ENCODE measurements around the gene TMED10. TPM values are rescaled to one million over a fixed set of nuclear protein-coding genes. Genes with fewer than 3 reads are reported as not detected.

TMED10 gene
- total RNA-seq, 2 donors from 2014 or later, result 320 to 397 TPM

DNA sequence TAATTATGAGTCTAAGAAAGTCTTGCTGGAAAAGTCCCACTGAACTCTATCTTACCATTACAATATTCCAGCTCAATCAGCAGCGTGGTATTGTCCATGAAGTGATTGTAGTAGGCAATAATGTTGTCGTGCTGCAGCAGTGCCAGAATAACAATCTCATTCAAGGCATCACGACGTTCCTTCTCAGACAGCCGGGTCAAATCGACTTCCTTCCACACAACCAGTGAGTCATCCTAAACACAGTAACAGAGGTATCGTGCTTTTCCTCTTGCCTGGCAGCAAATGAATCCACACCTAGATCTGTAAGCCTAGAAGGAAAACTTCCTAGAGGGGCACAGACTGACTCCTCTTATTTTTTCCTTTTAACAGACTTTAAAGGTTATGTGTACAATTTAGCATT lies 52.4 kb downstream of the TMED10 start:
- no peak for TF ChIP-seq POLR2A (IDR thresholded peaks at IDR 0.05)
- peak; percentile 29 for TF ChIP-seq POLR2AphosphoS5 (IDR thresholded peaks at IDR 0.05)
- H3K4me1 ChIP-seq (replicated peaks), result peaks cover 6% of the 10 kb centered on the region
- no peaks in the 10 kb centered on the region for H3K9me3 ChIP-seq
- intact Hi-C loops (cut with DNase I), result no loop called here
- H3K27me3 ChIP-seq (replicated peaks; ENCODE audit: insufficient read depth), result no peaks in the 10 kb centered on the region
- no peaks in the 10 kb centered on the region for H3K36me3 ChIP-seq
- DNase-seq (ENCODE audit: low spot score), result no peak
- H3K4me3 ChIP-seq, result no peak overlapping the region
- WGBS, result 47% methylated on average over 7 of the region's 7 CpGs
- H3K27ac ChIP-seq, result no peak overlapping the region

DNA sequence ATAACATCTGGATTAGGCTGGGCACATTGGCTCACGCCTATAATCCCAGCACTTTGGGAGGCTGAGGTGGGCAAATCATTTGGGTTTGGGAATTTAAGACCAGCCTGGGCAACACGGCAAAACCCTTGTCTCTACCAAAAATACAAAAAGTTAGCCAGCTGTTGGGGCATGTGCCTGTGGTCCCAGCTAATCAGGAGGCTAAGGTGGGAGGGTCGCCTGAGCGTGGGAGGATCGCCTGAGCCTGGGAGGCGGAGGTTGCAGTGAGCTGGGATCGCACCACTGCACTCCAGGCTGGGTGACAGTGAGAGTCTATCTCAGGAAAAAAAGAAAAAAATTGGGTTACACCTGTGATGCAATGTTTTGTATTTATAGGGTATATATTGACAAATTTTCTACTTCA lies 54.9 kb downstream of the TMED10 start:
- H3K9me3 ChIP-seq, result no peaks in the 10 kb centered on the region
- no peak overlapping the region for H3K27ac ChIP-seq
- H3K4me1 ChIP-seq (replicated peaks), result peaks cover 6% of the 10 kb centered on the region
- 92% methylated on average over 7 of the region's 7 CpGs for WGBS
- TF ChIP-seq POLR2A (IDR thresholded peaks at IDR 0.05) (no peak), POLR2AphosphoS5 (IDR thresholded peaks at IDR 0.05) (no peak)
- TF ChIP-seq, protein P1, sequence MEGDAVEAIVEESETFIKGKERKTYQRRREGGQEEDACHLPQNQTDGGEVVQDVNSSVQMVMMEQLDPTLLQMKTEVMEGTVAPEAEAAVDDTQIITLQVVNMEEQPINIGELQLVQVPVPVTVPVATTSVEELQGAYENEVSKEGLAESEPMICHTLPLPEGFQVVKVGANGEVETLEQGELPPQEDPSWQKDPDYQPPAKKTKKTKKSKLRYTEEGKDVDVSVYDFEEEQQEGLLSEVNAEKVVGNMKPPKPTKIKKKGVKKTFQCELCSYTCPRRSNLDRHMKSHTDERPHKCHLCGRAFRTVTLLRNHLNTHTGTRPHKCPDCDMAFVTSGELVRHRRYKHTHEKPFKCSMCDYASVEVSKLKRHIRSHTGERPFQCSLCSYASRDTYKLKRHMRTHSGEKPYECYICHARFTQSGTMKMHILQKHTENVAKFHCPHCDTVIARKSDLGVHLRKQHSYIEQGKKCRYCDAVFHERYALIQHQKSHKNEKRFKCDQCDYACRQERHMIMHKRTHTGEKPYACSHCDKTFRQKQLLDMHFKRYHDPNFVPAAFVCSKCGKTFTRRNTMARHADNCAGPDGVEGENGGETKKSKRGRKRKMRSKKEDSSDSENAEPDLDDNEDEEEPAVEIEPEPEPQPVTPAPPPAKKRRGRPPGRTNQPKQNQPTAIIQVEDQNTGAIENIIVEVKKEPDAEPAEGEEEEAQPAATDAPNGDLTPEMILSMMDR (IDR thresholded peaks at IDR 0.05), result no peak
- H3K36me3 ChIP-seq, result peaks cover 0 to under 1% of the 10 kb centered on the region in 2 donors
- intact Hi-C loops (cut with DNase I), result no loop called here
- no peak for DNase-seq (ENCODE audit: low spot score)
- H3K27me3 ChIP-seq (replicated peaks; ENCODE audit: insufficient read depth), result no peaks in the 10 kb centered on the region
- no peak overlapping the region for H3K4me3 ChIP-seq

DNA sequence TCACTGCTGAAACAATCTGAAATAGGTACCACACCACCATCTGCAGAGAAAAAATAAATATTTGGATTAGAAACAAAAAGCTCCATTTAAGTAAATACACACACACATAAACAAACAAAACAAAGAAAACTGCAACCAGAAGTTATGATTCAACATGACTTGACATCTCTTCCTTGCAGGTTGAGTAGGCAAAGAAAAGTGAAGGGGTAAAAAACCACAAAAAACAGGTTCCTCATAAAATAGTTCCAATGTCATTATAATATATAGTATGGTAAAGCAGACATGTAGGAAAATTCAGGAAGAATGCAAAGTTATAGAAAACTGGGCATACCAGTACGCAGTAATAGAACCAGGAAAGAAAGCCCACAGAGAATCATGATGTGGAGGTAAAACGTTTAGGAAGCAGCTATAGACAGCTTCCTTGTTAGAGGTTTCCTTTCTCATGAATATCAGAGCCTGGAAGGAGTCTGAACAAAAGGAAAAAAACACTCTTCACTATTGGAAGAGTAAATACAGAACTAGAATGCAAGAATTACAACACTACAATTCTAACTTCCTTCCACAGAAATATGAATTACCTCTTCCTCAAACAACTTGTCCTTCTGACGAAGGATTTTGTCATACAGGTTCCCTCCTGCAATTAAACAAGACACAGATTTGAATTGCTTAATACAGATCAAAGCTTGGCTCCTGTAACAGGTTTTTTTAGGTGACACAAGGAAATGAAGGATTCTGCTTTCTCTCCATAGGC lies 55.7 kb downstream of the TMED10 start:
- intact Hi-C loops (cut with DNase I), result no loop called here
- H3K27me3 ChIP-seq (replicated peaks; ENCODE audit: insufficient read depth), result no peaks in the 10 kb centered on the region
- H3K4me3 ChIP-seq, result no peak overlapping the region
- no peaks in the 10 kb centered on the region for H3K9me3 ChIP-seq
- H3K4me1 ChIP-seq (replicated peaks), result peaks cover 2% of the 10 kb centered on the region
- no peak overlapping the region for H3K27ac ChIP-seq
- H3K36me3 ChIP-seq, result peaks cover 0 to 3% of the 10 kb centered on the region in 2 donors
- no peak for DNase-seq (ENCODE audit: low spot score)
- TF ChIP-seq POLR2A (IDR thresholded peaks at IDR 0.05), result no peak
- TF ChIP-seq POLR2AphosphoS5 (IDR thresholded peaks at IDR 0.05), result no peak
- 65% methylated on average over 3 of the region's 3 CpGs for WGBS

DNA sequence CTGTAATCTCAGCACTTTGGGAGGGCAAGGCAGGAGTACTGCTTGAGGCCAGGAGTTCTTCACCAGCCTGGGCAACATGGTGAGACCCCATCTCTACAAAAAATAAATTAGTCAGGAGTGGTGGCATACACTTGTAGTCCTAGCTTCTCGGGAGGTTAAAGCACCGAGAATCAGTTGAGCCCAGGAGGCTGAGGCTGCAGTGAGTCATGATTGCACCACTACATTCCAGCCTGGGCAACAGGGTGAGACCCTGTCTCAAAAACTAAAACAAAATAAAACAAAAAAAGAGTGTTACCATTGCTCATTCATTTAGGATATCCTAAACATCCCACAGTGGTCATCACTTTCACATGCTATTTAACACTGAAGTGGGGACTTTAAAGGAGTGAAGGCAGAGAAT lies 57.4 kb downstream of the TMED10 start:
- 95% methylated on average over 2 of the region's 2 CpGs for WGBS
- Histone ChIP-seq H3K36me3 (peaks cover 0 to 3% of the 10 kb centered on the region in 2 donors), H3K4me1 (replicated peaks) (no peaks in the 10 kb centered on the region)

DNA sequence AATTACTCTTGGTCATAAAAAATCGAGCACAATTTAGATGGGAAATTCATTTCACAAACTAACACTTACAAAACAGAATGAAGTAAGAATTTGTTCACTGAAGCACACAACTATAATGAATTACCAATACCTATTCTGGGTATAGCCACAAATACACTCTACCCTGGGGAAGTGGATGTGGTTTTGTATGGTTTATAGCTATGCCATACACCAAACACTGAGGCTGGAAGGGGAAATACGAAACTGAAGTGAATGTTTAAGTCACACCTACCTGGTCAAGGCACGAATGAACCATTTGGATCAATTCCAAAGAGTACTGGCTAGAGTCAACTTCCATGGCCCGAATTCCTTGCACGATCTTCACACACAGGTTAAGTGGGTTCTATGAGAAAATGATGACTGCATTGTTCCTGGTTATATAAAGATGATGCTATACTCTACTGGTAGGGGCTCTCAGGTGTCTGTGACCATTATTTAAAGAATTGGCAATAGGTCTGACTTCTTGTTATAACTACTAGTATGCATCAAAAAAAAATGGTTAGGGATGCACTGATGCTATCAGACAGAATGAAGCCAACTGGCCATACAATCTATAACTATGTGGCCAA lies 62.4 kb downstream of the TMED10 start:
- no peaks in the 10 kb centered on the region for H3K27me3 ChIP-seq (replicated peaks; ENCODE audit: insufficient read depth)
- no peaks in the 10 kb centered on the region for H3K9me3 ChIP-seq
- peaks cover 8 to 9% of the 10 kb centered on the region in 2 donors for H3K36me3 ChIP-seq
- TF ChIP-seq POLR2A (IDR thresholded peaks at IDR 0.05), result no peak
- WGBS, result 73% methylated on average over 5 of the region's 5 CpGs
- no peak overlapping the region for H3K4me3 ChIP-seq
- no peak overlapping the region for H3K27ac ChIP-seq
- intact Hi-C loops (cut with DNase I), result no loop called here
- no peaks in the 10 kb centered on the region for H3K4me1 ChIP-seq (replicated peaks)
- DNase-seq (ENCODE audit: low spot score), result no peak

More for the DNA sequence above, 57.4 kb downstream of the TMED10 start:
- Histone ChIP-seq H3K9me3 (no peaks in the 10 kb centered on the region), H3K4me3 (no peak overlapping the region), H3K27ac (no peak overlapping the region), H3K27me3 (replicated peaks; ENCODE audit: insufficient read depth) (no peaks in the 10 kb centered on the region)
- intact Hi-C loops (cut with DNase I), result no loop called here
- no peak for DNase-seq (ENCODE audit: low spot score)
- TF ChIP-seq, protein P1 (IDR thresholded peaks at IDR 0.05), result no peak
- no peak for TF ChIP-seq POLR2A (IDR thresholded peaks at IDR 0.05)
- no peak for TF ChIP-seq POLR2AphosphoS5 (IDR thresholded peaks at IDR 0.05)

DNA sequence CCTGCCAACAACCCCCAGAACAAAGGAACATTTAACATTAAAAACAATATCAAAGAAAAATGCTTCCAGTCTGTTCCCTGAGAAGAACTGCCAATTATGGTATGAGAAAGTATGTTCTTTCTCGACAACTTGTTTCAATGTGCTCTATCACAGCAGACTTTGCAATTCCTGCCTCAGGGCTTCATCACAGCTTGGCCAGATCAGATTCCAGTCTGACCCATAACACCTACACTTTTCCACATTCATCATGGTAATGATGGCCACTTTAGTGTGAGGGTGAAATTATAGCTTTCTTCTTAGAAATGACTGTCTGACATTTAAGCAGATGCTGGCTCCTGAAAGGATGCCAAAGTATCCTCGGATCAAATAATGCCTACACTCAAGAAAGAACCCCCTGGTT lies 66.5 kb downstream of the TMED10 start:
- no peak for DNase-seq (ENCODE audit: low spot score)
- Histone ChIP-seq H3K9me3 (no peaks in the 10 kb centered on the region), H3K27me3 (replicated peaks; ENCODE audit: insufficient read depth) (no peaks in the 10 kb centered on the region), H3K4me1 (replicated peaks) (no peaks in the 10 kb centered on the region), H3K27ac (no peak overlapping the region), H3K36me3 (peaks cover 5 to 9% of the 10 kb centered on the region in 2 donors), H3K4me3 (no peak overlapping the region)
- WGBS, result 88% methylated on average over 2 of the region's 2 CpGs
- TF ChIP-seq POLR2A (IDR thresholded peaks at IDR 0.05) (no peak), POLR2AphosphoS5 (IDR thresholded peaks at IDR 0.05) (no peak)
- TF ChIP-seq, protein P1 (IDR thresholded peaks at IDR 0.05), result no peak
- intact Hi-C loops (cut with DNase I), result no loop called here

Data from prostate gland (tissue), 2 donors.